HCT116 (cell line): ENCODE data around the gene LCMT1.

Experiments used
- CTCF ChIP-seq, 3 experiments: fragments of 200-600 bp in 1 of 3; sonication (generic) in 1 of 3; IDR thresholded peaks in 2 of 3; conservative IDR thresholded peaks in 1 of 3; 2 replicates each; pipeline ENCODE4 v1.5.1; 2012 to 2017; ENCODE audit warnings: low read depth in 2 of 3, low read length in 2 of 3, antibody characterized with exemption in 1 of 3, borderline replicate concordance in 1 of 3, control low read depth in 1 of 3, mild to moderate bottlenecking in 1 of 3, mixed read lengths in 1 of 3, mixed run types in 1 of 3, moderate library complexity in 1 of 3; ENCODE audit not compliant: insufficient read depth in 1 of 3
- EZH2 ChIP-seq: fragments of 200-600 bp; sonication (generic); IDR thresholded peaks from 2 replicates; pipeline ENCODE4 v1.6.1; 2017; ENCODE audit warnings: antibody characterized with exemption, mixed run types
- EZH2phosphoT487 ChIP-seq: fragments of 200-600 bp; IDR thresholded peaks from 2 replicates; pipeline ENCODE4 v1.6.1; 2018; ENCODE audit warnings: antibody characterized with exemption, borderline replicate concordance
- FOSL1 ChIP-seq: IDR thresholded peaks from 2 replicates; pipeline ENCODE4 v1.6.1; 2012; ENCODE audit warnings: low read depth
- MAX ChIP-seq: IDR thresholded peaks from 2 replicates; pipeline ENCODE4 v1.6.1; 2012
- POLR2A ChIP-seq: IDR thresholded peaks from 2 replicates; pipeline ENCODE4 v1.7.0; 2011; ENCODE audit warnings: borderline replicate concordance; ENCODE audit not compliant: insufficient read depth, insufficient read length; ENCODE audit errors: extremely low read depth
- POLR2AphosphoS5 ChIP-seq: IDR thresholded peaks from 2 replicates; pipeline ENCODE4 v1.6.1; 2011; ENCODE audit warnings: mild to moderate bottlenecking, low read depth, low read length, moderate library complexity
- REST ChIP-seq: IDR thresholded peaks from 2 replicates; pipeline ENCODE4 v1.6.1; 2012; ENCODE audit warnings: low read depth

- TF ChIP-seq CTCF (IDR thresholded peaks at IDR 0.05 in 2 of 3, conservative IDR thresholded peaks at IDR 0.05 in 1 of 3; ENCODE audit: borderline replicate concordance in 1 of 3, insufficient read depth in 1 of 3, low read depth in 2 of 3, low read length in 2 of 3) (no peak), POLR2A (no peak), EZH2 (no peak), POLR2AphosphoS5 (no peak), EZH2phosphoT487 (no peak), REST (no peak), MAX (no peak), FOSL1 (no peak)
Measured at GRCh38 chr16:25089351-25089750, 22.2 kb upstream of the LCMT1 start.
